Gastrocnemius medialis (tissue), 4 donors: ENCODE measurements around the gene THSD8.

Experiments used
- POLR2A ChIP-seq, 2 donors: fragments of 450-650 bp; IDR thresholded peaks; one replicate each; pipeline ENCODE4 v1.6.1; 2017; ENCODE audit warnings: antibody characterized with exemption in 2 of 2, mild to moderate bottlenecking in 2 of 2, moderate library complexity in 2 of 2
- TF ChIP-seq, protein P1 (sequence below), 5 experiments: fragments of 450-650 bp in 3 of 5; fragments of 200-600 bp in 2 of 5; sonication (generic) in 2 of 5; IDR thresholded peaks in 4 of 5; conservative IDR thresholded peaks in 1 of 5; 1 replicate in 4 of 5; 2 replicates in 1 of 5; pipeline ENCODE4 v1.5.1; 2016 to 2019; ENCODE audit warnings: antibody characterized with exemption in 5 of 5, mild to moderate bottlenecking in 3 of 5, moderate library complexity in 3 of 5

DNA sequence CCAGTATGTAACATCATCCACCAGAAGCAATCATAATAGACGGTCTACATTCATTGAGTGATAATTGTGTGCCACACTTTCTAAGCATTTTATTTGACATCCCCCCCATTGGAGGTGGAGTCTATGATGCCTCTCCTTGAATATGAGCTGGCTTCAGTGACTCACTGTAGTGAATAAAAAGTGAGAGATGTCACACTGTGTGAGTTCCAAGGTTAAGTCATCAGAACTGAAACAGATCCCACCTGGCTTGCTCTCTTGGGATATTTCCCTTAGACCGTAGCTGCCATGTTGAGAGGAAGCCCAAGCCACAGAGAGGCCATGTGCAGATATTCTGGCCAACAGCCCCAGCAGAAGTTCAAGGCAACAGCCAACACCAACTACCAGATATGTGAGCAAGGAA is 19.9 kb downstream of the THSD8 start:
- TF ChIP-seq, protein P1, sequence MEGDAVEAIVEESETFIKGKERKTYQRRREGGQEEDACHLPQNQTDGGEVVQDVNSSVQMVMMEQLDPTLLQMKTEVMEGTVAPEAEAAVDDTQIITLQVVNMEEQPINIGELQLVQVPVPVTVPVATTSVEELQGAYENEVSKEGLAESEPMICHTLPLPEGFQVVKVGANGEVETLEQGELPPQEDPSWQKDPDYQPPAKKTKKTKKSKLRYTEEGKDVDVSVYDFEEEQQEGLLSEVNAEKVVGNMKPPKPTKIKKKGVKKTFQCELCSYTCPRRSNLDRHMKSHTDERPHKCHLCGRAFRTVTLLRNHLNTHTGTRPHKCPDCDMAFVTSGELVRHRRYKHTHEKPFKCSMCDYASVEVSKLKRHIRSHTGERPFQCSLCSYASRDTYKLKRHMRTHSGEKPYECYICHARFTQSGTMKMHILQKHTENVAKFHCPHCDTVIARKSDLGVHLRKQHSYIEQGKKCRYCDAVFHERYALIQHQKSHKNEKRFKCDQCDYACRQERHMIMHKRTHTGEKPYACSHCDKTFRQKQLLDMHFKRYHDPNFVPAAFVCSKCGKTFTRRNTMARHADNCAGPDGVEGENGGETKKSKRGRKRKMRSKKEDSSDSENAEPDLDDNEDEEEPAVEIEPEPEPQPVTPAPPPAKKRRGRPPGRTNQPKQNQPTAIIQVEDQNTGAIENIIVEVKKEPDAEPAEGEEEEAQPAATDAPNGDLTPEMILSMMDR (IDR thresholded peaks at IDR 0.05 in 4 of 5, conservative IDR thresholded peaks at IDR 0.05 in 1 of 5) = no peak
- TF ChIP-seq POLR2A (IDR thresholded peaks at IDR 0.05) = no peak
